ENCODE results near the gene ZNF555. TPM values are rescaled to one million over a fixed set of nuclear protein-coding genes. Genes with fewer than 3 reads are reported as not detected.
"Not testable (repeated sequence)": the region's sequence is repeated elsewhere in the genome, so short reads cannot be mapped to it uniquely, and the experiment has no call there.

The ZNF555 gene
- total RNA-seq, 1 experiment from 2014 or later, result 1.9 TPM

GRCh38 chr19:2863816-2864215 is 22.5 kb downstream of the ZNF555 start:
- H3K36me3 ChIP-seq (replicated peaks; ENCODE audit: control insufficient read depth, insufficient read depth, low read length), result no peaks in the 10 kb centered on the region
- DNase-seq, result no peak
- H3K27me3 ChIP-seq (ENCODE audit: control insufficient read depth, insufficient read depth, low read length), result no peaks in the 10 kb centered on the region
- no peak overlapping the region for H3K4me3 ChIP-seq (ENCODE audit: insufficient read depth, low read depth, low read length)

- no peak overlapping the region for H3K4me3 ChIP-seq (ENCODE audit: insufficient read depth, low read depth, low read length)
- H3K36me3 ChIP-seq (replicated peaks; ENCODE audit: control insufficient read depth, insufficient read depth, low read length), result no peaks in the 10 kb centered on the region
- no peak for DNase-seq
- H3K27me3 ChIP-seq (ENCODE audit: control insufficient read depth, insufficient read depth, low read length), result no peaks in the 10 kb centered on the region
Measured at GRCh38 chr19:2865334-2866100, 24.2 kb downstream of the ZNF555 start.

GRCh38 chr19:2866495-2867024 is 25.3 kb downstream of the ZNF555 start:
- no peaks in the 10 kb centered on the region for H3K27me3 ChIP-seq (ENCODE audit: control insufficient read depth, insufficient read depth, low read length)
- H3K4me3 ChIP-seq (ENCODE audit: insufficient read depth, low read depth, low read length), result no peak overlapping the region
- H3K36me3 ChIP-seq (replicated peaks; ENCODE audit: control insufficient read depth, insufficient read depth, low read length), result no peaks in the 10 kb centered on the region

GRCh38 chr19:2867025-2867991 is 26.0 kb downstream of the ZNF555 start, which contains the start of gene ZNF556:
Gene ZNF556 (plus strand): TSS chr19:2867335. CDS start chr19:2867422, 87 bp downstream.
- no peak within 1 kb of the TSS for H3K4me3 ChIP-seq (ENCODE audit: insufficient read depth, low read depth, low read length)
- H3K27me3 ChIP-seq (ENCODE audit: control insufficient read depth, insufficient read depth, low read length), result no peaks in the 10 kb centered on the region
- H3K36me3 ChIP-seq (replicated peaks; ENCODE audit: control insufficient read depth, insufficient read depth, low read length), result no peaks in the 10 kb centered on the region
- peak; percentile 57 for DNase-seq

More at GRCh38 chr19:2866495-2867024, 25.3 kb downstream of the ZNF555 start:
- no peak for DNase-seq

GRCh38 chr19:2869618-2870017 is 28.3 kb downstream of the ZNF555 start:
- Histone ChIP-seq H3K27me3 (ENCODE audit: control insufficient read depth, insufficient read depth, low read length) (no peaks in the 10 kb centered on the region), H3K4me3 (ENCODE audit: insufficient read depth, low read depth, low read length) (no peak overlapping the region), H3K36me3 (replicated peaks; ENCODE audit: control insufficient read depth, insufficient read depth, low read length) (no peaks in the 10 kb centered on the region)
- DNase-seq, result no peak

GRCh38 chr19:2872175-2872574 is 30.9 kb downstream of the ZNF555 start:
- not testable (repeated sequence) for H3K36me3 ChIP-seq (replicated peaks; ENCODE audit: control insufficient read depth, insufficient read depth, low read length); H3K4me3 ChIP-seq (ENCODE audit: insufficient read depth, low read depth, low read length); H3K27me3 ChIP-seq (ENCODE audit: control insufficient read depth, insufficient read depth, low read length); DNase-seq

- Histone ChIP-seq H3K36me3 (replicated peaks; ENCODE audit: control insufficient read depth, insufficient read depth, low read length) (no peaks in the 10 kb centered on the region), H3K27me3 (ENCODE audit: control insufficient read depth, insufficient read depth, low read length) (no peaks in the 10 kb centered on the region), H3K4me3 (ENCODE audit: insufficient read depth, low read depth, low read length) (no peak overlapping the region)
- DNase-seq, result no peak
Measured at GRCh38 chr19:2877398-2878331, 36.4 kb downstream of the ZNF555 start.

GRCh38 chr19:2883686-2884439 is 42.6 kb downstream of the ZNF555 start:
- no peak for DNase-seq
- no peaks in the 10 kb centered on the region for H3K27me3 ChIP-seq (ENCODE audit: control insufficient read depth, insufficient read depth, low read length)
- no peak overlapping the region for H3K4me3 ChIP-seq (ENCODE audit: insufficient read depth, low read depth, low read length)
- H3K36me3 ChIP-seq (replicated peaks; ENCODE audit: control insufficient read depth, insufficient read depth, low read length), result no peaks in the 10 kb centered on the region

GRCh38 chr19:2885736-2886135 is 44.5 kb downstream of the ZNF555 start:
- no peak for DNase-seq
- Histone ChIP-seq H3K27me3 (ENCODE audit: control insufficient read depth, insufficient read depth, low read length) (no peaks in the 10 kb centered on the region), H3K4me3 (ENCODE audit: insufficient read depth, low read depth, low read length) (no peak overlapping the region), H3K36me3 (replicated peaks; ENCODE audit: control insufficient read depth, insufficient read depth, low read length) (no peaks in the 10 kb centered on the region)

GRCh38 chr19:2887391-2887914 is 46.2 kb downstream of the ZNF555 start:
- Histone ChIP-seq H3K36me3 (replicated peaks; ENCODE audit: control insufficient read depth, insufficient read depth, low read length) (no peaks in the 10 kb centered on the region), H3K4me3 (ENCODE audit: insufficient read depth, low read depth, low read length) (no peak overlapping the region), H3K27me3 (ENCODE audit: control insufficient read depth, insufficient read depth, low read length) (no peaks in the 10 kb centered on the region)
- peak; percentile 82 for DNase-seq

- DNase-seq, result peak; percentile 44
- Histone ChIP-seq H3K36me3 (replicated peaks; ENCODE audit: control insufficient read depth, insufficient read depth, low read length) (no peaks in the 10 kb centered on the region), H3K27me3 (ENCODE audit: control insufficient read depth, insufficient read depth, low read length) (no peaks in the 10 kb centered on the region), H3K4me3 (ENCODE audit: insufficient read depth, low read depth, low read length) (no peak overlapping the region)
Measured at GRCh38 chr19:2888731-2889224, 47.5 kb downstream of the ZNF555 start.

GRCh38 chr19:2890531-2890930 is 49.3 kb downstream of the ZNF555 start:
- not testable (repeated sequence) for DNase-seq; H3K27me3 ChIP-seq (ENCODE audit: control insufficient read depth, insufficient read depth, low read length); H3K4me3 ChIP-seq (ENCODE audit: insufficient read depth, low read depth, low read length); H3K36me3 ChIP-seq (replicated peaks; ENCODE audit: control insufficient read depth, insufficient read depth, low read length)

- H3K27me3 ChIP-seq (ENCODE audit: control insufficient read depth, insufficient read depth, low read length), result no peaks in the 10 kb centered on the region
- no peak for DNase-seq
- no peak overlapping the region for H3K4me3 ChIP-seq (ENCODE audit: insufficient read depth, low read depth, low read length)
- H3K36me3 ChIP-seq (replicated peaks; ENCODE audit: control insufficient read depth, insufficient read depth, low read length), result no peaks in the 10 kb centered on the region
Measured at GRCh38 chr19:2896694-2897093, 55.4 kb downstream of the ZNF555 start.
